GM21529 (cell line): ENCODE measurements around the gene NRARP.
"Not testable (repeated sequence)": the region's sequence is repeated elsewhere in the genome, so short reads cannot be mapped to it uniquely, and the experiment has no call there.

Experiments
- ATAC-seq: cut with Tn5 transposase; IDR thresholded peaks from one replicate; pipeline ENCODE4 v1.9.1; 2021; ENCODE audit not compliant: unreplicated experiment

NRARP gene

DNA sequence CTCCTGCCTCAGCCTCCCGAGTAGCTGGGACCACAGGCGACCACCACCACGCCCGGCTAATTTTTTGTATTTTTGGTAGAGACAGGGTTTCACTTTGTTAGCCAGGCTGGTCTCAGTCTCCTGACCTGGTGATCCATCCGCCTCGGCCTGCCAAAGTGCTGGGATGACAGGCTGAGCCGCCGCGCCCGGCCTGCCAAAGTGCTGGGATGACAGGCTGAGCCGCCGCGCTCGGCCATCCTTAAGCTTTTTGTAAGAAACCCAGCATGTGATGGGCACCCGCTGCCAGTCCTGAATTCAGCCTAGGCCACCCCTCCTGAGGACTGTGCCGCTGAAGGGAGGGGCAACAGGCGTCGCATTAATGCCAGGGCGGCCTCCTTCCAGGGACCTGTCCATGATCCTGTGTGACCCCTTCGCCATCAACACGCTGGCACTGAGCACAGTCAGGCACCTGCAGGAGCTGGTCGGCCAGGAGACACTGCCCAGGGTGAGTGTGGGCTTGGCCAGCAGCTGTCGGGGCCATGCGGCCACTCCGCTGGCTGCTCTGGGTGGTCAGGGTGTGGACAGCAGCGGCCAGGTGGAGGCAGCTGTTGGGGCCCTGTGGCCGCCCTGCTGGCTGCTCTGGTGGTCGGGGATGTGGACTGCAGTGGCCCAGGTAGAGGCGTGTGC is 36.4 kb downstream of the NRARP start:
- ATAC-seq: no peak

DNA sequence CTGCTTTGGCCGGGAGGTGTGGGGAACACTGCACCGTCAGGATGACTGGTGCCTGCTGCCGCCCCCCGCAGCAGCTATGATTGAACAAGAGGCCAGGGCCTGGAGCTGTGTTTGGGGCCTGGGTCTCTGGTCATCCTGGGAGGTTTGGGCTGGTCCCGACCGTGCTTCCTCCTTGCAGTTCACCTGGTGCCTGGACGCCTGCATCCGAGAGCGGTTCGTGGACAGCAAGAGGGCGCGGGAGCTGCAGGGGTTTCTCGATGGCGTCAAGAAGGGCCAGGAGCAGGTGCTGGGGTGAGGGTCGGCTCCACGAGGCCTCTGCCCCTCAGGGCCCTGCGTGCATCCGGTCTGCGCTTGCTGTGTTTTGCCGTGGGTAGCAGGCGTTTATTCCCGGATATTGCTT is 38.0 kb downstream of the NRARP start:
- ATAC-seq: no peak

DNA sequence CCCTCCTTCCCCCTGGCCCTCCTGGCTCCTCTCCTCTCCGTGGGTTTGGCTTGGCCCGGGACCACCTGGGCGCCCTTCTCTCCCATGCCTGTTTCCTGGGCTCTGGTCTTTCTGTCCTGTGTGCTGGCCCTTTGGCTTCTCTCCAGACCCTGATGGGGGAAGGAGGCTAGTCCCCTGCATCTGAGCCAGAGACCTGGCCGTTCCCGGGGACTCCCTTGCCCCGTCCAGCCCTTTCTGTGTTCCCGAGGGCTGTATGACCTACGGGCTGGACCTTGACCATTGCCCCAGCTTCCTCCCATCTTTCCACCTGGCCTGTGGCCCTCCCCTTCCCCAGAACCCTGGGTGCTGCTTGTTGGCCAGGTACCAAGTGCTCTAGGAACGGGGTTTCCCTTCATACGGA is 38.6 kb downstream of the NRARP start:
- ATAC-seq: no peak

DNA sequence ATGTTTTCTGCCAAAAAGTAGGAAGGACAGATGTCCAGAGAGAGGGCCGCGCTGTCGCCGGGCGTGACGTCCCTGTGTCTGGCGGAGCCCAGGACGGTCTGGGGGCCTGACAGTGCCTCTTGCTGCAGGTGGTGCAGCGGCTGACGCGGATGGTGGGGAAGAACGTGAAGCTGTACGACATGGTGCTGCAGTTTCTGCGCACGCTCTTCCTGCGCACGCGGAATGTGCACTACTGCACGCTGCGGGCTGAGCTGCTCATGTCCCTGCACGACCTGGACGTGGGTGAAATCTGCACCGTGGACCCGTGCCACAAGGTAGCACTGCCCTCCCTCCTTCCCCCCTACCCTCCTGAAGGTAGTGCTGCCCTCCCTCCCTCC is 39.2 kb downstream of the NRARP start:
- no peak for ATAC-seq

DNA sequence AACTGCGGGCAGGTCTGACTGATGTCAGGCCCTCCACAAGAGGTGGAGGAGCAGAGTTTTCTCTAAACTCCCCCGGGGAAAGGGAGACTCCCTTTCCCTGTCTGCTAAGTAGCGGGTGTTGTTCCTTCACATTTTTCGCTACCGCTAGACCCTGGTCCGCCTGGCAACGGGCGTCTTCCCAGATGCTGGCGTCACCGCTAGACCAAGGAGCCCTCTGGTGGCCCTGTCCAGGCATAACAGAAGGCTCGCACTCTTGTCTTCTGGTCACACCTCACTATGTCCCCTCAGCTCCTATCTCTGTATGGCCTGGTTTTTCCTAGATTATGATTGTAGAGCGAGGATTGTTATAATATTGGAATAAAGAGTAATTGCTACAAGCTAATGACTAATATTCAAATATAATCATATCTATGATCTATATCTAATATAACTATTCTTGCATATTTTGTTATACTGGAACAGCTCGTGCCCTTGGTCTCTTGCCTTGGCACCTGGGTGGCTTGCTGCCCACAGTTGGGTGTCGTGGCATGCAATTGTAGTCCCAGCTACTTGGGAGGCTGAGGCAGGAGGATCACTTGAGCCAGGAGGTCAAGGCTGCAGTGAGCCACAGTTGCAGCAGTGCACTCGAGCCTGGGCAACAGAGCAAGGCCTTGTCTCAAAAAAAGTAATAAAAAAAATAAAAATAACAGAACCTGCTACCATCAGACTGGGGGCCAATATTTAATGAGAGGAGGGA is 39.7 kb downstream of the NRARP start:
- ATAC-seq: not testable (repeated sequence)

DNA sequence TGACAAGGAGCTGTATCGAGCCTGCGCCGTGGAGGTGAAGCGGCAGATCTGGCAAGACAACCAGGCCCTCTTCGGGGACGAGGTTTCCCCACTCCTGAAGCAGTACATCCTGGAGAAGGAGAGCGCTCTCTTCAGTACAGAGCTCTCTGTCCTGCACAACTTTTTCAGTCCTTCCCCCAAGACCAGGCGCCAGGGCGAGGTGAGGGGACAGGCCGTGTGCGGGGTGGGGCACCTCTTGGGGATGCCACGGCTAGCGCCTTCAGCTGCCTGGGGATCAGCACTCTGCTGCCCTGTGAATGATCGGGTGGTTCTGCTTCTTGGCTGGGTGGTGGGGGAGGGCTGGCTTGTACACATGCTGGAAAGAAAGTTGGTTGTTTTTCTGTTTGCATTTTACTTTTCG is 45.2 kb downstream of the NRARP start:
- ATAC-seq: no peak

DNA sequence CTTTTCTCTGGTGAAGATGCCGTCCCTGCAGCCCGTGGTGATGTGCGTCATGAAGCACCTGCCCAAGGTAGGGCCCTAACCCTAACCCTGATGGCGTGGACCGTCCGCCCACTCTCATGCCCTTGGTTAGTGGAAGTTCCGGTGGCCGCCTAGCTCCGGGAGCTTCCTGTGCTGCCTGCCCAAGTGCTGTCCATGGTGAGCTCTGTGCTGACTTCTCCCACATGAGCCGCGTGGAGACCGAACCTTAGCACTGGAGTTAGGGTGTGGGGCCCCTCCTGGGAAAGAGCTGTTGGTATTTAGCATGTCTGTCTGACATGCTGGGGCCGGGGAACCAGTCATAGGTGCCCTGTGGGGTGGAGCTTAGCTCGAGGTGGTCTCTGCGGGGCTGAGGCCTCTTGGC is 45.7 kb downstream of the NRARP start:
- ATAC-seq: no peak

DNA sequence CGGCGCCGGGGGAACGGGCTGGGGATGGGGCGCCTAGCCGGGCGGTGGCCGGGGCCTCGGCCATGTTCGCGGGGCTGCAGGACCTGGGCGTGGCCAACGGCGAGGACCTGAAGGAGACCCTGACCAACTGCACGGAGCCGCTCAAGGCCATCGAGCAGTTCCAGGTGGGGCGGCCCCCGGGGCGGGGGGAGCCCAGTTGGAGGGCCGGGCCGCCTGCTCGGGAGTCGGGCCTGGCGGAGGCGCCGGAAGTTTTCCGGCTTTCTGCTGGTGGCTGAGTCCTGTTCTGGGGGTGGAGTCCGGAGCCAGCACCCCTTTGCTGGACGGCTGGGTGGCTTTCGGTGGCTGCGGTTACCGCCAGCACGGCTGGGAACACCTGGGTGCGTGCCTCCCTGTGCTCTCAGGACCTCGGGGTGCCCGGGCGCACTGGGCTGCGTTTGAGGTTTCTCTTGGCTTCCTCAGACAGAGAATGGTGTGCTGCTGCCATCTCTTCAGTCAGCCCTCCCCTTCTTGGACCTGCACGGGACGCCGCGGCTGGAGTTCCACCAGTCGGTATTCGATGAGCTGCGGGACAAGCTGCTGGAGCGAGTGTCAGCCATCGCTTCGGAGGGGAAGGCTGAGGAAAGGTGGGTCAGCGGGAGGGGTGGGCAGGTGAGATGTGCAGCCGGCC is 46.5 kb downstream of the NRARP start:
- ATAC-seq: peak; percentile 44

DNA sequence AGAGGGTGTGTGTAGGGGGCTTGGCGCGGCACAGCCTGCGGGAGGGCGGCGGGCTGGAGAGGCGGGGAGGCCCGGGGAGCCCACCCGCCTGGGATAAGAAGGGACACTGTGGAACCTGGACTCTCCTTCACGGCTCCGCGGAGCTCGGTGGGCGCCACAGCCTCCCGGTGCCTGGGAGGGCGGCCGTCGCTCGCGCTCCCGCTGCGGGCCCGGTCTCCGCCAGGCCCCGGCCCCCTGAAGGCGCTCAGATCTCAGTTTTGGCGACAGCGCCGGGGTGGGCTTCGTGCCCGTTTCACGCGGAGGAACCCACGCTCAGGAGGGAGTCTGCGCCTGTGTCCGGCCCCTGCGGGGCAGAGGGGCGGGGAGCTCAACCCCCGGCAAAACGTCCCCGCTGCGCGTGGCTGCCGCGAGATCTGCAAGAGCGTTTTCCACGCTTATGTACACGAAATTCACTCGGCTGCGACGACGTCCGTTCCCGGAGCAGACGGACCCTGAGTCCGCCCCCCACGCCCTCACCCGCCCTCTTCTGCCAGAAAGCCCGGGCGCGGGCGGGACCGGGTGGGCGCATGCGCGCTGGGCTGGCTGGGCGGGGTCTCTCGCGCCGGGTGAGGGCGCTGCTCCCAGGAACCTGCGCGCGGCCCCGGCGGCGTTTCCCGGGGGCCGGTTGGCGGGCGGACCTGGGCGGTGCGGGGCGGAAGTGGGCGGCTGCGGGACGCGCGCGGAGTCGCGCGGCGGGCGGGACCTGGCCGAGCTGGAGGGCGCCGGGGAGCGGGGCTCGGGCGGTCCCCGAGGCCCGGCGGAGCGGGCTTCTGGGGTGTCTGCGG is 47.2 kb downstream of the NRARP start, which contains the start of gene NELFB:
Gene NELFB (plus strand): TSS at position 704 of the 824 bp plus-strand sequence.
- ATAC-seq: peak; percentile 68

DNA sequence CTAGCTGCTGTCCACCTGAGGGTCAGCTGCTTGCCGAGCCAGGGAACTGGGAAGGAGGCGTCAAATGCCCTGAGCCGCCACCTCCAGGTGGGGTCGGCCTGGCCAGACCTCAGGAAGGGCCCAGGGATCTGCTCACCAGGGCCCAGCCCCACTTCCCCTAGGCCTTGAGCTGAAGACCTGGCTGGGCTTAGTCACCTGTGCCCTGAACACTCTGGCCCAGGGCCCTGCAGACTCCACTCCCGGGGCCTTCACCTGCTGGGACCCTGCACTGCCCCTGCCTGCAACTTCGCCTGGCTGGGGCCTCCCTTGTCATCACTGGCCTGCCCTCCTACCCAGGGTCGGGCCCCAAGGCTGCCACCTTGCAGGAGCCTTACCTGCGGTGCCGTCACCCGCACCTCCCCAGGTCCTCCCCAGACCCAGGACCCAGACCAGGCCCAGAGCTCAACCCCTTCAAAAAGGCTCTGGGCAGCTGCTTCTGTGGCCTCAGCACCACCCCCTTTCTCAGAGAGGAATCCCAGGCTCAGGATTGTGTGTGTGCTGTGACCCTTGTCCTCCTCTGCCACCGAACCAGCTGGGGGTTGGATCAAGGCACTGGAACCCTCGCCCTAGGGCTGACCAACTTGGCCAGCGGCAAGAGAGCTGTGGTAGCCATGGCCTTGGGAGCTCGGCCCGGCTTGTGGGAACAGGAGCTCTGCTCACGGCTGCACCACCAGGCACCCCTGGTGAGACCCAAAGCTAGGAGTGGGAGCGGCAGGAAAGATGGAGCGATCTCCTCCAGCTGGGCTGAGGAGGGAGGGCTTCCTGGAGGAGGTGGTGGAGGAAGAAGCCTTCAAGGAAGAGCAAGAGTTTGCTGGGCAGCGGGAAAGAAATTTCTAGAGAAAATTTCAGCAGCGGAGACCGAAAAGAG is 48.1 kb downstream of the NRARP start:
- no peak for ATAC-seq

DNA sequence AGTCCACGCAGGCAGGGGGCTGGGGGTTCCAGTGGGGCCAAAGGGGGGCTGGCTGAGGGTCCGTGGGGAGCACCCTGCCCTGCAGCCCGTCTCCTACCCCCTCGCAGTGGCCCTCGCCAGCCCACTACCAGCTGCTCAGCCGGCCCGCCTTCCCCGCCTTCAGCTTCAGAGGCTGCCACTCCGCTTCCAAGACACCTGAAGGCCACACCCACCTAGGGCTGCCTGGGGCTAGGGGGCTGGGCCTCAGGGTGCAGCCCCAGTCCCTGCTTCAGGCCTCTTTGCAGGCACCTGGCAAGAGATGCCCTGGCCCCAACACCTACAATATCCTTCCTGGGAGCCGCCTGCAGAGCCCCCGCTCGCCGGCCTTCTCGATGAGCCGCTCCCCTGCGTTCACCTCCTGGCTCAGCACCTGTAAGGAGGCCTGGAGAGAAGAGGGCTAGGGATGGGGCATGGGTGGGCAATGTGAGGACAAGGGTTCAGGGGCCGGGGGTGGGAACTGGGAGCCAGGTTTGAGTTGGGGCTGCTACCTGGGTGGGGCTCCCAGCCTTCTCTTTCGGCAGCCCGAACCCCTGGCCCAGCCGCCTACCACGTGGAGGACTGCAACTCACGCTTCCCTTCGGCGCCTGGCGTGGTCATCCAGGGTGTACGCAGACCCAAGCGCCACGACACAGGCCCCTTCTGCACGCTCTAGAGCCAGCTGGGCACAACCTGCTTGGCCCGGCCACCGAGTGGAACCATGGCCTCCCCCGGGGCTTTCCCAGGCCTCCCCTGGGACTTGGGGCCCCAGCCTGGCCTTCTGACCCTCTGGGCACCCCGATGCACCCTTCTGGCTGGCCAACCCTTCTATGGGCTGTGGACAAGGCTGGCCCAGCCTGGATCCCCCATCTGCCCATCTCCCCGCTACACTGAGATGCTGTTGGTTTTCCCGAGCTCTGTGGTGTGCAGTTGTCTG is 49.2 kb downstream of the NRARP start:
- no peak for ATAC-seq

DNA sequence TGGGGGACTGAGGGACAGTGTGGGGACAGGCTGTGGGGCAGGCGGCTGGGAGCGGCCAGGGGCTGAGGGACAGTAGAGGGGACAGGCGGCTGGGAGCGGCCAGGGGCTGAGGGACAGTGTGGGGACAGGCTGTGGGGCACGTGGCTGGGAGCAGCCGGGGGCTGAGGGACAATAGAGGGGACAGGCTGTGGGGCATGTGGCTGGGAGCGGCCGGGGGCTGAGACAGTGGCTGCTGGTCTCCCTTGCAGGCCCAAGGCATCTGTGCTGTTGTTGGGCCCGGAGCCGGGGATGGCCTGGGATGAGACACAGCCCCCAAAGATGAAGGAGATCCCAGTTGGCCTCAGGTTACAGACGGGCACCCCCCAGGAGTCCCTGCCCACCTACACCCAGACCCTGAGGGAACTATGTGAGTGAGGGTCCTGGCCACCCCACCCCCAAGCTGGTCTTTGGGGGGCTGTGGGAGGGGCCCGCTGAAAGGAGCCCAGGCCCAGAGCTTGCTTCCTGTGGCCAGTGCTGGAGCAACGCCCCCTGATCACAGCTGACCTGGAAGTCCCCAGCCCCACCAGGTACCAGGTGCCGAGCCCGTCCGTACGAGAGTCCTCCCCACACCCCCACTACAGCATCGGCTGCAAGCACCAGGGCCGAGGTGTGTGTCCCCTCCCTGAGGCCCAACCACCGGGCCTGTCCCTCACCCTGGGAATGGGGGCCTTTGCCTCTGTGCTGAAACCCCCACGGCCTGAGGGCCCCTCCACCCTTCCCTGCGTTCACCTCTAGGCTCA is 50.4 kb downstream of the NRARP start:
- ATAC-seq: no peak

DNA sequence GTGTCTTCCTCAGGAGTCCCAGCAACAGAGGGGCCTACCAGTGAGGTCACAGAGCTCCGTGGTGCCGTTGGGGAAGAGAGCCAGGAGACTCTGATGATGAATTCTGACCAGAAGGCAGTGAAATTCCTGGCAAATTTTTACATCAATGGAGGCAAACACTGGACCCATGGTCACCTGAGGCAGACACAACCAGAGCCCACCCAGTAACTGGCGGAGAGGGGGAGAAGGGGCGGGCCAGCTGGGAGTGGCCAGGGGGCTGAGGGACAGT is 50.9 kb downstream of the NRARP start, which contains the start of gene STPG3:
Gene STPG3 (plus strand): TSS at position 93 of the 268 bp plus-strand sequence. CDS start 1 bp downstream, at position 94.
- no peak for ATAC-seq

DNA sequence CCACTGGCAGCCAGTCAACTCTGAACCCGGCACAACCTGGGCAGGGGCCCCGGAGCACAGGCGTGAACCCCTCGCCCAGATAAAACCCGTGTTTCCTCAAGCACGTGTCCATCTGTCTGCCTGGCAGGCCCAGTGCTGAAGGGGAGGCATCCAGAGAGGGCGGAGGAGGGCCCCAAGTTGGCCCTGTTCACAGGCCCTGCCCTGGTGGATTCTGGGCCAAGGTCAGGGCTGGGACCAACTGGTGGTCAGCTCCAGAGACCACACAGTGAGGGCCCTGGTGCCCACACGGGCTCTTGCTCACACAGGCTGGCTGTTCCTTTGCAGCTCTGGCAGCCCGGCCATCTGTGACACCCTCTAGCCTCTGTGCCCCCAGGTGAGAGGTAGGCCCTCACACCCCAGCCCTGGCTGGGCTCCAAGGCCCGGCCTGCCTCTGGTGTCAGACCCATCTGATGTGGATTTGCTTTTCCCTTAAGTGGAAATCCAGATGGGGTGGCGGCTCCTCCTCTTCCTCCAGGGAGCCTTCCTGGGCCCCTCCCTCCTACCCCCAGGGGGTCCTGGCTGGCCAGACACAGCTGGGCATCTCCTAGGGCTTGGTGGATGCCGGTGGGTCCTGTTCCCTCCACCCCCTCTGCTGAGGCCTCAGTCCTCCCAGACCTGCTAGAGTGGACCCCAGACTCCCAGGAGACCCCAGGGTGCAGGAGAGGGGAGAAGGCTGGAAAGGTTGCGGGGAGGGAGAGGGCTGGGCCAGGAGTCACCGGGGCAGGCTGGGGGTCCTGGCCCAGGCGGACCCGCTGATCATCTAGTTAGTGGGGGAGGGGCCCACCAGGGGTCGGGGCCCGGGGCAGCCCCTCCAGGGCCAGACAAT is 51.5 kb downstream of the NRARP start:
- ATAC-seq: no peak
